NCI-H2227 (cell line): ENCODE results near the gene SLC9A2.

Experiments used
- DNase-seq: peaks from one replicate; lab custom pipeline; 2025; ENCODE audit not compliant: unreplicated experiment; lab: John Stamatoyannopoulos, UW

SLC9A2 gene, protein sequence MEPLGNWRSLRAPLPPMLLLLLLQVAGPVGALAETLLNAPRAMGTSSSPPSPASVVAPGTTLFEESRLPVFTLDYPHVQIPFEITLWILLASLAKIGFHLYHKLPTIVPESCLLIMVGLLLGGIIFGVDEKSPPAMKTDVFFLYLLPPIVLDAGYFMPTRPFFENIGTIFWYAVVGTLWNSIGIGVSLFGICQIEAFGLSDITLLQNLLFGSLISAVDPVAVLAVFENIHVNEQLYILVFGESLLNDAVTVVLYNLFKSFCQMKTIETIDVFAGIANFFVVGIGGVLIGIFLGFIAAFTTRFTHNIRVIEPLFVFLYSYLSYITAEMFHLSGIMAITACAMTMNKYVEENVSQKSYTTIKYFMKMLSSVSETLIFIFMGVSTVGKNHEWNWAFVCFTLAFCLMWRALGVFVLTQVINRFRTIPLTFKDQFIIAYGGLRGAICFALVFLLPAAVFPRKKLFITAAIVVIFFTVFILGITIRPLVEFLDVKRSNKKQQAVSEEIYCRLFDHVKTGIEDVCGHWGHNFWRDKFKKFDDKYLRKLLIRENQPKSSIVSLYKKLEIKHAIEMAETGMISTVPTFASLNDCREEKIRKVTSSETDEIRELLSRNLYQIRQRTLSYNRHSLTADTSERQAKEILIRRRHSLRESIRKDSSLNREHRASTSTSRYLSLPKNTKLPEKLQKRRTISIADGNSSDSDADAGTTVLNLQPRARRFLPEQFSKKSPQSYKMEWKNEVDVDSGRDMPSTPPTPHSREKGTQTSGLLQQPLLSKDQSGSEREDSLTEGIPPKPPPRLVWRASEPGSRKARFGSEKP

DNA sequence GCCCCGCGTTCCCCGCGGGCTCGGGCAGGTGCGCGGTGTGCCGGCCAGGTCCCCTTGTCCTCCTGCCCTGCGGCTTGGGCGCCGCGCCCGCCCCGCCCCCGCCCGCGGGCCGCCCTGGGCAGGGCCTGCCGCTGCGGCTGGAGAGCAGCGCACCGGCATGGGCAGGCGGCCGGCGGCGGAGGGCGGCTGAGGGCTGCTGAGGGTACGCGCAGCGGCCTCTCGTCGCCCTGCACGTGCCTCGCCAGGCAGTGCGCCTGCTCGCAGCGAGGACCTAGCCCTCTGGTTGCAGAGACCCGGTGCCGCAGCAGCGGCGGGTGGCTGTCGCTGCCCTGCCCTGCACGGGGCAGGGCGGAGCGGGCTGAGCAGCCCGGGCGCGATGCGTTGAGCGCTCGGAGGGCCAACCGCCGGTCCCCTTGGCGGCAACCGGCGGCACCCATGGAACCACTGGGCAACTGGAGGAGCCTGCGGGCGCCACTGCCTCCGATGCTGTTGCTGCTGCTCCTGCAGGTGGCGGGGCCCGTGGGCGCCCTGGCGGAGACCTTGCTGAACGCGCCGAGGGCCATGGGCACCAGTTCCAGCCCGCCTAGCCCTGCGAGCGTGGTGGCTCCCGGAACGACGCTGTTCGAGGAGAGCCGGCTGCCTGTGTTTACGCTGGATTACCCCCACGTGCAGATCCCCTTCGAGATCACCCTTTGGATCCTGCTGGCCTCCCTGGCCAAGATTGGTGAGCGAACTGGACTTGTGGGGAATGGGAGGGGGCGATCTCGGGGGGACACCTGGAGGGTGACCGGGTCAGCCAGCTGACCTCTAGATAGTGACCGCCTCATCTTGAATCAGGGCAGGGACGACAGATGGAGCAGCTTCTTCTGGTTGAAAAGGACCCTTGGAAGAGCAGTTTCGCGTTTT, at the start of gene SLC9A2:
TSS of gene SLC9A2 (plus strand) at position 140 of the 906 bp plus-strand sequence. CDS start at position 436, 296 bp downstream.
- DNase-seq = peak; percentile 31

DNA sequence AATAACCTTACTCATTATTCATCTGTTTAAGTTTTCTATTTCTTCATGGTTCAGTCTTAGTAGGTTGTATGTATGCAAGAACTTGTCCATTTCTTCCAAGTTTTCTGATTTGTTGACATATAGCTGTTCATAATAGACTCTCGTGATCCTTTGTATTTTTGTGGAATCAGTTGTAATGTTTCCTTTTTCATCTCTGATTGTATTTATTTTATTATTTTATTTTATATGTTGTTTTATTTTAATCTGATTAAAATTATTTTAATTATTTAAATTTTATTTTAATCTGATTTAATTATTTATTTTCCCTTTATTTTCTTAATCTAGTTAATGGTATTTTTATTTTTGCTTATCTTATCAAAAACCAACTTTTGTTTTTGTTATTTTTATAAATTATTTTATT, 43.5 kb upstream of the SLC9A2 start:
- no peak for DNase-seq

DNA sequence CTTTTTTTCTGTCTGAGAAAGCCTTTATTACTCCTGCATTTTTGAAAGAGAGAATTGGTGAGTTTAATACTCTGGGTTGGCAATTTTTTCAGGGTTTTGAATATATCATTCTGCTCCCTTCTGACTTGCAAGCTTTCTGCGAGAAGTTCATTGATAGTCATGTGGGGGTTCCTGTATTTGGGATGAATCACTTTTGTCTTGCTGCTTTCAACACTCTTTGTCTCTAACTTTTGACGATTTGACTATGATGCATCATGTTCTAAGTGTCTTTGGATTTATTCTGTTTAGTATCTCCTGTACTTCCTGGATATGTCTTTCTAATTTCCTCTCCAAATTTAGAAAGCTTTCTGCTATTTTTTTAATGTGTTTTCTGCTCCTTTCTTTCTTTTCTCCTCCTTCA, 41.0 kb upstream of the SLC9A2 start:
- no peak for DNase-seq

DNA sequence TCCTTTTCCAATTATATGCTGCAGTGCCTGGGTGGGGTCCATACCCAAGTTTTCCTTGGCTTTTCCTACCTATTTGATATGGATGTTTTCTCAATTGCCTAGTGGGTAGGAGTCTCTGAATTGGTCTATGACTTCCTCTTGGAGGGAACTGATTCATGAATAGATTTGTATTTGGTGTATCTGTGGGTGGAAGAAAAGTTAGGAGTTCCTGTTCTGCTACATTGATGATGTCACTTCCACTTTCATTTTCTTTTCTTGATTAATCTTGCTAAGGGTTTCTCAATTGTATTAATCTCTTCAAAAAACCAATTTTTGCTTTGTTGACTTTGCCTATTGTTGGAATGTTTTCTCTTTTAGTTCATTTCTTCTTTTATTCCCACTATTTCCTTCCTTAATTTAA, 37.4 kb upstream of the SLC9A2 start:
- no peak for DNase-seq

DNA sequence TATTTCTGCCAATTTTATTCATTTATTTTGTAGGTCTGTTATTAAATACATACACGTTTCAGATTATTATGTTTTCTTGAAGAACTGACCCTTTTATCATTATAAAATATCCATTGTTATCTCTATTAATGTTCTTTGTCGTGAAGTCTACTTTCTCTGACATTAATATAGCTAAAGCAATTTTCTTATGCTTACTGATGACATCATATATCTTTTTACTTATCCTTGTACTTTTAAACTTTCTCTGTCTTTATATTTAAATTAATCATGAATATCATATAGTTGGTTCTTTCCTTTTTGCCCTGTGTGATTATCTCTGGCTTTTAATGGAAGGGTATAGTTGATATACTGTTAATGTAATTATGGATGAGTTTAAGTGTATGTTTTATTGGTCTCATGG, 36.5 kb upstream of the SLC9A2 start:
- DNase-seq = no peak

DNA sequence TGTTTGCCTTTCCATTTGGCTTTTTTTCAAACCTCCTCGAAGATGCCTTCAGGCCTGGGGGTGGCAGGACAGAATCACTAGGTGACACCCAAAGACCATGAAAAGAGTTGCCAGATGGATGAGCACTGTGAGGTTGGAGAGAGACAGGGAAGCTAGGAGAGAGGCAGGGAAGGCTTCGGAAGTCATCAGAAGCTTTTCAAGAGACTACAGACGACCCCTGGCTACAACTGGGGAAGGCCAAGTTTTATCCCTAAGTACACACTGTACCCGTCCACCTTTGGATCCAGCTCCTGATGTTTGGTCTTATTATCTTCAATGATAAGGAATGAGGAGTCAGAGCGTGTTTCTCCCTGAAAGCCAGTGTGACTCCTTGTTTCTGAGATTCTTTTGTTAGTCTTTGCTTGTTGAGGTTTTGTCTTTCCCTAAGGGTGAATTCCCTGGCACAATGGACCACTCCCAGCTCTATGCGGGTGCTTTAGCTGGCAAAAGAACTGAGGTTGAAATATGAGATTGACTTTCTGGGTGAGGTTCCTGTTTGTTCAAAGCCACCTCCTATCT, 33.4 kb upstream of the SLC9A2 start:
- DNase-seq = no peak

DNA sequence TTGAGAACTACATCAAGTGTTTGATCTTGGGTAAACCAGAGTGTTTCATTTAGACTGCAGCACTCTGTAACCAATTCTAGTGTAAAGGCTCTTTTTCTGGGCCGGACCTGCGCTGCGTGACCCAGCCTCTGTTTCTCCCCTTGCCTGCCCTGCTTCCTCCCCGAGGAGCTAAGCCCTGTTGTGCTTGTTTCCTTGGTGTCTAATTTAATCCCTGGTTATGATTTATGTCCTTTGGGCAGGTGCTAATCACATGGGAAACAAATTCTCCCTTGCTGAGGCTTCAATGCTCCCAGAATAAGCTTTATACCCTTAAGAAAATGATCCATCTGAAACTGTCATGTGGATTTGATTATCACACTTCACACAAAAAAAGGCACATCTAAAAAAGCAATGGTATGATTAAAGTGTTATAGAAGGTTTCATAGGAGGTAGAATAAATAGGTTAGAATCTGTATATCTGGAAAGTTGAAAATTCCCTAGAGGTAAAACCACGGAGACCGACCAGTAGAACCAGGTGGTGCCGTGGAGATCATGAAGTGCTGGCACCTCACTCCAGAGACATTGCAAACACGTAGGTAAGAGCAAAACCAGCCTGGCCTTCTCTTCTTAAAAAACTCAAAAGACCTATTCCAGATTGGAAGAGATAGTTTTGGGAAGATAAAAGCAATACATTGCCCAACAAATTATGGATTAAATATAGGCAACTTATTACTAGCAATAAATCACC, 31.0 kb upstream of the SLC9A2 start:
- no peak for DNase-seq

DNA sequence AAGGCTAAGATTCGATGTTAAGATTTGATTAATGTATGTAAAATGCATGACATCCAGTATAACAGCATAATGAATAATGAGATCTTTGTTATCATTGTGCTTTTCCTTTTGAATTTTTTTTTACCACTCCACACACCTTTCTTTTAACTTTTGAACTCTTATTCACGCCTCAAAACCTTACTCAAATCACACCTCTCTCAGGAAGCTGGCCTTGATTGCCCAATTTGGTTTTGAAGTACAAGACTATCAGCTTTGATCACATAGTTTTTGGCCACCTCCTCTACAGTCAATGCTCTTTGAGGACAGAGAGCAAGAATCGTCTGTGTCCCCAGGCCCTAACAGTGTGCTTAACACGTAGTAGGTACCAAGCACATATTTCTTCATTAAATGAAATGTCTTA, 29.9 kb upstream of the SLC9A2 start:
- DNase-seq = no peak

DNA sequence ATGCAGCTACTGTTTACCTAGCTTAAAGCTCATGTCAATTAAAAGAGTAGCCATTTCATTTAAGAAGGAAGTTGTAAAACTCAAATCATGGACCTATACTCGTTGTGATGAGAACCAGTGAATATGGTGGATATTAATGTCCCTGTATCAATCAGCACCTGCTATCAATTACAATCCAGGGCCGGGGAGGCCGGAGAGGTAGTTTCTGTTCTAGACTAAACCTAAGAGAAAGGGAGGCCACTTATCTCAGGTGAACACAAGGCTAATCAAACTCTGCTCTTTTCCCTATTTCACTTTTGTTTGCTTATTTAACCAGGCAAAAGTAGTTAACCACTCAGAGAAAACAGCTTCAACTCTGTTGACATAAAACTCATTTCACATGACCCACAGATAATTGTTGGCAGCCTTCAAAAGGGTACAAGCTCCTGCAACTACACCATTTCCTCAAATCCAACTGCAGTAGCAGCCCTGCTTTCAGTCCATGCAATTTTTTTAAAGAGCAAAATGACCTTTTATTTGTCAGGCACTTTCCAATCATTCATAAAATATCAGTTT, 27.8 kb upstream of the SLC9A2 start:
- DNase-seq = no peak

DNA sequence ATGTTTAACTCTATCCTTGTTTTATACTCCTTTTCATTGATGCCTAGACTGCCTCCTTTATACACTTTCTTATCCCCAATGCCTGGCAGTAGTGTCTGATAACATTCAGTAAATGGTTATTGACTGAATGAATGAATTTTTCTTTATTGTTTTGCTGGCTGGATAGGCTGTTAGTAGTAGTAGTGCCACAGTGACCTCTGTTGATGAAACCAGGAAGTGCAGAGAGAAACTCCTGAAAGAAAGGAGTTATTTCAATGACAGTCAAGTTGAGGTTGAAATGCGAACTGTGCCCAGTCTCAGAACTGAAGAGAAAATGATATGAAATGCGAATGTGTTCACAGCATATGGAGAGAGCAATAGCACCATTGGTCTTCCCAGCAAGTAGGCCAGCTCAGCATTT, 26.8 kb upstream of the SLC9A2 start:
- no peak for DNase-seq

DNA sequence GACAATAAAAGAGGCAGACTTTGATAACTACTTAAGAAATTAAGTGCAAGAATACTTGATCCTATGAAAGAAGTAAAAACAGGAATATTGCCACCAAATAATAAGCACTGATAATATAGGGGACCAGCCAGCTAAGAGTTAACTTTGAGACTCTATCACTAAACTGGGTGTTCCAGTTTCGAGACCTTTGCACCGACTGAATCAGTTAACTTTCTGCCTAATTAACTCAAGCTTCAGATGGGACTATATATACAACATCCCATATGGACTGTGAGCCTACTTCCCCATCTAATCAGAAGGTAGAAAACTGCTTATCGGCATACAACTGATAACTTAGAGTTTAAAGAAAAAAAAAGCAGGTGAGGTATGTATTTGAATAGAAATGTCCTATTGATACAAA, 25.8 kb upstream of the SLC9A2 start:
- no peak for DNase-seq

DNA sequence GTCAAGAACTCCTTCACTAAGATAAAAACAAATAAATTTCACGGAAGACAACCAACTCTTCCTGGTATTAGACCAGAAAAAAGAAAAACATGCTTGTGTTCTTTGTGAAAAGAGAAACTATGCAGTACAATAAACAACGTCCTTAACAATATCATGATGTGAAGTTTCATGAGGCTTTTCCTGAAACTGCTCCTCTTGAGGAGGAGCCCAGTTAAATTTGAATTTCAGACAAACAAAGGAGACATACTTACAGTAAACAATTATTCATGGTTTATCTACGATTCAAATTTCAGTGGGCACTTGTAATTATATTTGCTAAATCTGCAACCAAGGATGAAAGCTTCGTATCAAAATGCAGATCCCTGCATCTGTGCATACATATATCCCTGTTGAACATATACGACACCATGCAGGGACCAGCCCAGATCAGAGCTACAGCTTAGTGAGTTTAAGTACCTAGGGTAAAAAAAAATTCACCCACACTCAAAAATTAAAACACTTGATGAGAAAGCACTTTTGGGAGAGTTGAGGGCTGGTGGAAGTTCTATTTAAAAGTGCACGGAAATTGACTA, 24.8 kb upstream of the SLC9A2 start:
- no peak for DNase-seq

DNA sequence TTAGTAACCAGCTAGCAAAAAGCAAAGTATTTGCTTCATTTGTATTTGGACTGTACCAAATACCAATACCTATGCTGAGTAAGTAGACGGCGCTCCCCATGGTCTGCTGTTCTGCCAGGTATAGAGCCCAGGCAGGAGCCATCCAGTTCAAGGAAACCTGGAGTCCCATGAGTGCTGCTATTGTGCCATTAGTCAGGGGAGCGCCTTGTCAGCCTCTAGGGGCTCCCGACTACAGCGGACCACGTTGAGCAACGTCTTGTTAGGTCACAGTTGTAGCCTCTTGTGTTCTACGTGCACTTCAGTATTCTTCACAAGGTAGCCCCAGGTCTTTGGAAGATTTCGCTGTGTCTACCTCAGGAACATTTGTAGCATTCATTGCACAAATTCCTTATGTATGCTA, 21.6 kb upstream of the SLC9A2 start:
- DNase-seq = no peak

DNA sequence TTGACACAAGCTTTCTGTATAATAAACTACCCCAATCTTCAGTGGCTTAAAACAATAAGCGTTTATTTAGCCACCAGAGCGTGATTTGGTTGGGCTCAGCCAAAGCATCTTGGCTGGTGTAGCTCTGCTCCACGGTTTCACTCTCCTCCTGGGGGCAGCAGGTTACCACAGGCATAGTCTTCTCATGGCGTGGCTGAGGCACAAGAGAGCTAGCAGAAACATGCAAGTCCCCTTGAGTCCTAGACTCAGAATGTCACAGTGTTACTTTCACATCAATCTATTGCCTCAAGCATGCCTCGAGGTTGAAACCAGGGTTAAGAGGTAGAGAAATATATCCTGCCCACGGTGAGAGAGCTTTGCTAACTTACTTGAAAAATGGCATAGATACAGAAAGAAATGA, 19.9 kb upstream of the SLC9A2 start:
- no peak for DNase-seq

DNA sequence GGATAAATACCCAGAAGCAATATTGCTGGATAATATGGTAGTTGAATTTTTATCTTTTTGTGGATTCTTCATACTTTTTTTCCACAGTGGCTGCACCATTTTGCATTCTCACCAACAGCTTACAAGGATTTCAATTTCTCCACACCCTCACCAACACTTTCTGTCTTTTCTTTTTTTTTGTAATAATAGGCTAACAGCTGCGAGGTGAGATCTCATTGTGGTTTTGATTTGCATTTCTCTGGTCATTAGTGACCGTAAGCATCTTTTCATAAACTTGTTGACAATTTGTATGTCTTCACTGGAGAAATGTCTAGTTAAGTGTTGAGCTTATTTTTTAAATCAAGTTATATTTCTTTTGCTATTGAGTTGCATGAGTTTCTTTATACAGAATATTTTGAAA, 17.6 kb upstream of the SLC9A2 start:
- no peak for DNase-seq

DNA sequence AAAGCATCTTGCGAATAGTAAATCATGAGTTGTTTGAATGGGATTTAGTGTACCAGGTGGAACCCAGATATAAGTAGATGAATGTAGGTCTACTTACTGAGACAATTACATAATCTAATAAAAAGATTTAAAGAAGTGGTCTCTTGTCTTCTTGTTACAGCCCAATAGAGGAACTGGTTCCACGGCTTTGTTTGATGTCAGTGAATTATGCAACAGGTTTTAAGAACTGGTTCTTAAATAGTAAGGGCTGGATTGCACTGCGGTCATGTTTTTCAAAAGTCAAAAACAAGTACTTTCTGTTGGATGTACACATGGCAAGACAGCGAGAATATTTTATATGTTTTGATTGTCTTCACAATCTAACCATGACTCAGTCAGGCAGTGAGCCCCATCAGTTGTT, 15.4 kb upstream of the SLC9A2 start:
- DNase-seq = no peak

DNA sequence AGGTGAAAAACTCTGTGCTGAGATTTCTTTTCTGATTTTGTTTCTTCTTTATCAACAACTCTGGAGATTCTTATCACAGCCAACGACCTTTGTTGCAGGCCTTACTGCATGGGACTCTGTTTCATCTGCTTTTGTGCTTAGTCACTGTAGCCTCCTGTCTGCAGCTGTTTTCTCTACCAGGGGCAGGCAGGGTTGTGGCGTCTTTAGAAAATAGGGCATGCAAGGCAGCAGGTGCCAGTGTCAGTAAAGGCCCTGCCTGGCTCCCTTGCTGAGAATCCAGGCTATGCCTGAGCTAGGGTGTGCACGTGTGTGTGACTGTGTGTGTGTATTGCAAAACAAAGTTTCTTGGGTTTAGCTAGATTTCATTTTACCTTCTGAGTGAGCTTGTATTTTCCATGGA, 14.6 kb upstream of the SLC9A2 start:
- DNase-seq = no peak

DNA sequence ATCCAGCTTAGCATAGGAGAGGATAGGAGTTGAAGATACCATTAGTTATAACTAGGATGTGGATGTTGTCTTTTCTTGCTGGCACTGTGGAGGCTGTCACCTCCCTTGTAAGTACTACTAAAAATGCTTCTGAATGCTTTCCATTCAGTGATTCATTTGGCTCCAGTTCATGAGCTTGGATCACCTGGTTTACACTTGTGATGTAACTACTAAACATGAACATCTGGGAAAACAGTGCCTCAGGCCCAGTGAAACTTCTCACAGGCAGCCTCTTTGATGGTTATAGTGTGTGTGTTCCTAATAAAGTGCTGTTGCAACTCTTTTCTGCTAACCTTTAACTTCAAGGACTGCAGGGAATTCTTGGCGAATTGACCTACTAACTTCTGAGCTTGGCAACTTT, 13.0 kb upstream of the SLC9A2 start:
- DNase-seq = no peak

DNA sequence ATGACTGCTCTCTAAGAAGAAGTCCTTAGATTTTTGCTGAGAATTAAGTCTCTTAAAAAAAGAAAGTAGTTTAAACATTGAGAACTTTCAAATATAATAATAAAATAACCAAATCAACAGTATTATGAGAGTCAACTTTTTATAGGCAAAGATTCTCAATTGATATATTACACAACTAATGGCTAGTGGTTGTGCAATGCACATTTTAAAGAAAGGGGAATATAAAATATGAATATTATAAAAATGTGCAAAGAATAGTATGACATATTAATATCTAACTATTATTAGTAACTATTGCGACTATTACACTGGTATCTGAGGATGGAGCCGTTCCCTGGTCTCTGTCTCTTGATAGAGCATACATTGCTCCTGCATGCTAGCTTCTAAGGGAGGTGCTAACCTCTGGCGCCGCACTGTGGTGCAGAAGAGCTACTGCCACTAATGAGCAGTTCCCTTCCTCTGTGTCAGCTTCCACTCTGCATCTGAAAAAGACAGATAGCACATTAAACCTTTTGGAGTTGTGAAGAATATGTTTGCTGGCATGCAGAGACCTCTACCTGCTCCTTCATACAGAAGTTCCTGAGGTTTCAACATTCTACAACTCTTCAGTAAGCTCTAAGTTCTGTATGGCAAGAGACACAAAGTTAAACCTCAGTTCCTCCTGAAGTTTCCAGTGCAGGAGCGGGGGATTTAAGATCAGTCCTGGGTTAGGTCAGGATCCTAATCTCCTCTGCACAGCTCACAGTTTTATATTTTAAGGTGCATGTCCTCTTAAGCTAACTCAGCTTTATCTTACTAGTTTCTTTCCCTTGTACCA, 3.5 kb upstream of the SLC9A2 start:
- peak; percentile 71 for DNase-seq
